Ovary (tissue), 9 donors: ENCODE data around the gene ANAPC10. TPM values are rescaled to one million over a fixed set of nuclear protein-coding genes. Genes with fewer than 3 reads are reported as not detected.

ENCODE experiments used
- DNase-seq, 5 donors: peaks; one replicate each; pipeline ENCODE4 v3.0.0-alpha.2; 2019 to 2020
- H3K27ac ChIP-seq, 2 donors: fragments of 200-600 bp; one replicate each; pipeline versions ENCODE4 v1.5.1 to v1.8.0; 2019 to 2022
- H3K27me3 ChIP-seq: fragments of 200-600 bp; one replicate; pipeline ENCODE4 v1.8.0; 2022
- H3K36me3 ChIP-seq: fragments of 200-600 bp; sonication (generic); one replicate; pipeline ENCODE4 v1.5.1; 2019
- H3K4me1 ChIP-seq: one replicate; pipeline ENCODE4 v1.8.1; 2013; ENCODE audit warnings: mild to moderate bottlenecking, moderate library complexity; ENCODE audit not compliant: insufficient read depth
- H3K4me3 ChIP-seq: fragments of 200-600 bp; sonication (generic); one replicate; pipeline ENCODE4 v1.5.1; 2017
- H3K9me3 ChIP-seq, 2 donors: fragments of 200-600 bp in 1 of 2; sonication (generic) in 1 of 2; one replicate each; pipeline versions ENCODE4 v1.5.1 to v1.8.1; 2013 to 2019; ENCODE audit warnings: mild to moderate bottlenecking in 1 of 2, moderate library complexity in 1 of 2
- CTCF ChIP-seq, 3 donors: fragments of 450-650 bp in 2 of 3; fragments of 200-600 bp in 1 of 3; IDR thresholded peaks; one replicate each; pipeline versions ENCODE4 v1.5.1 to v1.8.0; 2016 to 2022; ENCODE audit warnings: antibody characterized with exemption in 3 of 3, mild to moderate bottlenecking in 1 of 3
- EP300 ChIP-seq: sonication (generic); formaldehyde crosslinking; IDR thresholded peaks from one replicate; pipeline ENCODE4 v1.6.1; 2017; ENCODE audit warnings: antibody characterized with exemption
- POLR2A ChIP-seq: fragments of 450-650 bp; IDR thresholded peaks from one replicate; pipeline ENCODE4 v1.6.1; 2017; ENCODE audit warnings: antibody characterized with exemption, mild to moderate bottlenecking, moderate library complexity
- WGBS, 3 donors: extraction: QIAGEN DNeasy Blood & Tissue Kit in 1 of 3; methylation state at CpG; one replicate each; pipeline versions ENCODE4 v1.1.5 to v1.1.7; 2013 to 2017; 5-methylcytosine and 5-hydroxymethylcytosine counted together
- intact Hi-C, 4 donors: fragments of 100-400 bp; cut with DNase I; formaldehyde crosslinking; loops; one replicate each; pipeline versions ENCODE4 v1.11.0 to v1.15.1; 2022 to 2023
- polyA plus RNA-seq, 2 donors: library from polyadenylated mRNA; stranded (reverse); fragments of 200-250 nt in 1 of 2; fragments of 350-450 nt in 1 of 2; fragmentation: Illumina TruSeq in 1 of 2; extraction: RNeasy Lipid Tissue Mini Kit (QIAGEN cat#74804) in 1 of 2; gene quantifications; one replicate each; pipeline ENCODE4 v1.2.3, GENCODE V29; 2013 to 2014
- total RNA-seq, 7 donors: library from RNA; depleted of rRNA in 2 of 7; stranded (reverse); fragments of >200 nt in 2 of 7; fragmentation: NEBNext Ultra II Directional in 3 of 7; extraction: Animal tissue kit (Norgen Biotek cat#: 25700) in 3 of 7; gene quantifications; one replicate each; pipeline versions ENCODE4 v1.1.0 to v1.2.4, GENCODE V29; 2016 to 2023
- donor health status: DM: no; HTN: no; CAD: no; lungs with moderate emphysema.
- donor health status: DM: no; HTN: no; CAD: no.
- donor health status: Bipolar disorder and iron deficiency.
- donor health status: DM: yes; HTN: yes; CAD: no.
- donor health status: DM: no; HTN: no; CAD: no.
- donor health status: DM: yes; HTN: yes; CAD: no.

ANAPC10 gene
- total and polyA plus RNA-seq, 9 donors: 13.3 to 27.8 (median 18.9) TPM

GRCh38 chr4:145103496-145103895, 5.5 kb upstream of the ANAPC10 start:
- no peak overlapping the region for H3K27ac ChIP-seq
- H3K4me1 ChIP-seq: peaks cover 5% of the 10 kb centered on the region
- TF ChIP-seq CTCF (IDR thresholded peaks at IDR 0.05) (no peak), POLR2A (no peak), EP300 (no peak)
- no peaks in the 10 kb centered on the region for H3K36me3 ChIP-seq
- no peak overlapping the region for H3K4me3 ChIP-seq
- no peaks in the 10 kb centered on the region for H3K27me3 ChIP-seq
- H3K9me3 ChIP-seq: no peaks in the 10 kb centered on the region
- WGBS, 3 donors: 88 to 91% (median 89%) methylated on average over 3 of the region's 3 CpGs
- DNase-seq: no peak
- intact Hi-C loops: no loop called here

GRCh38 chr4:145102619-145103018, 4.6 kb upstream of the ANAPC10 start:
- no peak for TF ChIP-seq EP300
- TF ChIP-seq CTCF (IDR thresholded peaks at IDR 0.05): no peak
- no peak for TF ChIP-seq POLR2A
- H3K27ac ChIP-seq: no peak overlapping the region
- intact Hi-C loops: no loop called here
- no peak for DNase-seq
- peaks cover 5% of the 10 kb centered on the region for H3K4me1 ChIP-seq
- no peaks in the 10 kb centered on the region for H3K9me3 ChIP-seq
- no peak overlapping the region for H3K4me3 ChIP-seq
- no peaks in the 10 kb centered on the region for H3K27me3 ChIP-seq
- H3K36me3 ChIP-seq: no peaks in the 10 kb centered on the region
- 80 to 83% (median 81%) methylated on average over 2 of the region's 2 CpGs for WGBS, 3 donors

GRCh38 chr4:145101091-145101490, 3.1 kb upstream of the ANAPC10 start:
- Histone ChIP-seq H3K4me1 (peaks cover 7% of the 10 kb centered on the region), H3K27ac (no peak overlapping the region), H3K36me3 (no peaks in the 10 kb centered on the region), H3K27me3 (no peaks in the 10 kb centered on the region), H3K4me3 (no peak overlapping the region), H3K9me3 (no peaks in the 10 kb centered on the region)
- intact Hi-C loops: no loop called here
- DNase-seq: no peak
- no peak for TF ChIP-seq EP300
- no peak for TF ChIP-seq CTCF (IDR thresholded peaks at IDR 0.05)
- no peak for TF ChIP-seq POLR2A
- 94 to 100% (median 95%) methylated on average over 1 of the region's 1 CpG for WGBS, 3 donors

- 17 to 25% (median 20%) methylated on average over 5 of the region's 5 CpGs for WGBS, 3 donors
- Histone ChIP-seq H3K27ac (no peak overlapping the region), H3K36me3 (no peaks in the 10 kb centered on the region), H3K4me3 (peak overlapping the region; percentile 92), H3K27me3 (no peaks in the 10 kb centered on the region), H3K9me3 (no peaks in the 10 kb centered on the region), H3K4me1 (peaks cover 7% of the 10 kb centered on the region)
- TF ChIP-seq CTCF (IDR thresholded peaks at IDR 0.05): no peak
- no peak for TF ChIP-seq POLR2A
- no peak for DNase-seq
- intact Hi-C loops: no loop called here
Observed at GRCh38 chr4:145099653-145100052, 1.7 kb upstream of the ANAPC10 start.

GRCh38 chr4:145098675-145099037, 660 bp upstream of the ANAPC10 start:
- Histone ChIP-seq H3K9me3 (no peaks in the 10 kb centered on the region), H3K36me3 (no peaks in the 10 kb centered on the region), H3K27me3 (no peaks in the 10 kb centered on the region), H3K4me3 (peak overlapping the region; percentile 92), H3K27ac (peak overlapping the region; percentile 73 to 84), H3K4me1 (peaks cover 7% of the 10 kb centered on the region)
- 0% methylated on average over 9 of the region's 9 CpGs for WGBS, 3 donors
- intact Hi-C loops: no loop called here
- no peak for DNase-seq
- no peak for TF ChIP-seq POLR2A
- no peak for TF ChIP-seq CTCF (IDR thresholded peaks at IDR 0.05)
- no peak for TF ChIP-seq EP300
